Activated CD4-positive, alpha-beta memory T cell treated with anti-CD3 and anti-CD28 coated beads for 36 hours (primary cell): ENCODE results near the gene AFF3. TPM values are rescaled to one million over a fixed set of nuclear protein-coding genes. Genes with fewer than 3 reads are reported as not detected.
"Not testable (repeated sequence)": the region's sequence is repeated elsewhere in the genome, so short reads cannot be mapped to it uniquely, and the experiment has no call there.

Source experiments
- CTCF ChIA-PET: fragments of 350-600 bp; sonication (Branson Sonifier 250); formaldehyde crosslinking; loops from one replicate; lab custom pipeline; 2021; ENCODE audit warnings: antibody characterized with exemption, inconsistent platforms; lab: Charles Lee
- POLR2A ChIA-PET: fragments of 350-600 bp; sonication (Branson Sonifier 250); formaldehyde crosslinking; loops from one replicate; lab custom pipeline; 2021; ENCODE audit warnings: antibody characterized with exemption; lab: Charles Lee
- DNase-seq: peaks from one replicate; pipeline ENCODE4 v3.0.0-alpha.2; 2020
- H3K27ac Mint-ChIP-seq: one replicate; pipeline ENCODE4 v1.8.0; 2021; ENCODE audit warnings: mixed read lengths
- H3K27me3 Mint-ChIP-seq: one replicate; pipeline ENCODE4 v1.8.0; 2021; ENCODE audit warnings: mixed read lengths
- H3K36me3 Mint-ChIP-seq: one replicate; pipeline ENCODE4 v1.8.0; 2021; ENCODE audit warnings: mixed read lengths
- H3K4me1 Mint-ChIP-seq: one replicate; pipeline ENCODE4 v1.8.0; 2021; ENCODE audit warnings: low read depth, mixed read lengths
- H3K4me3 Mint-ChIP-seq: one replicate; pipeline ENCODE4 v1.8.0; 2021; ENCODE audit warnings: mild to moderate bottlenecking, mixed read lengths
- H3K9me3 Mint-ChIP-seq: one replicate; pipeline ENCODE4 v1.8.0; 2021; ENCODE audit warnings: mixed read lengths
- intact Hi-C: fragments of 100-400 bp; cut with micrococcal nuclease; formaldehyde crosslinking; loops from one replicate; pipeline ENCODE4 v1.15.1; 2023
- total RNA-seq, 2 experiments: library from RNA; stranded (reverse); gene quantifications; one replicate each; pipeline ENCODE4 v1.2.3, GENCODE V29; 2021

AFF3 gene
- total RNA-seq, 2 experiments from 2014 or later = 0.22 to 0.59 TPM

DNA sequence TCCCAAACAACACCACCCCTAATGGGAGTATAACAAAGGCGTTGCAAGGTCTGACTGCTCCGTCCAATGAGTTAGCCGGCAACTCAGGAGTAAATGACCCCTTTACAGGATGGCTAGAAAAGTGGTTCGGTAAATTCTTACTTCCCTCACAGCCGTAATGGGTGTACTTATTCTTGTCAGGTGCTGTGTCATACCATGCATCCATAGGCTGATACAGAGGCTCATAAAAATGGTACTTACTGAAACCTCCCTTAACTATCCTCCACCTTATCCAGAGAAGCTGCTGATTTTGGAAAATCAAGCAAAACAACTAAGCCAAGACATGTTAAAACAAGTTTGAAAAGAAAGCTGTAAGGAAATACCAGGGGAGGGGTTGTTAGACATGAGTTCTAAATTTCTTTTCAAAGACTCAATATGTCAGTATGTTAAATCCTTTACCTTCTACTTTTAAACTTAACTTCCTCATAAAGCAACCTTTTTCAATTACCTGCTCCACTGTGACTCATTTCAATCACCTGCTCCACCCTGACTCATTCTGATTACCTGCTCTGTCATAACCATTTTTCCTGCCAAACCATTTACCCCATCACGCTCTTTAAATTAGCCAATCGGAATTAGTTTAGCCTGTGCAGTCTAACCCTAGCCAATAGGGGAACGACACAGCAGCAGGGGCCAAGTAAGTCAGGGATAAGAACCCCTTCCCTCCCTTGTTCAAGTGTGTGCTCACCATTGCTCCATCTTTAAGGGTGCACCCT, 638.6 kb downstream of the AFF3 start:
- H3K9me3 Mint-ChIP-seq, POLR2A ChIA-PET, intact Hi-C loops, H3K27me3 Mint-ChIP-seq, H3K4me3 Mint-ChIP-seq, H3K36me3 Mint-ChIP-seq: not testable (repeated sequence)
- H3K4me1 Mint-ChIP-seq = peaks cover 18% of the 10 kb centered on the region
- DNase-seq = peak; percentile 45
- H3K27ac Mint-ChIP-seq = peak overlapping the region; percentile 4
- CTCF ChIA-PET = interaction anchor here (0.7 to 1.5 kb wide), 2 partner anchors 14 to 466 kb away, joined by 3 to 4 read pairs; partner anchors contain the start of gene REV1

DNA sequence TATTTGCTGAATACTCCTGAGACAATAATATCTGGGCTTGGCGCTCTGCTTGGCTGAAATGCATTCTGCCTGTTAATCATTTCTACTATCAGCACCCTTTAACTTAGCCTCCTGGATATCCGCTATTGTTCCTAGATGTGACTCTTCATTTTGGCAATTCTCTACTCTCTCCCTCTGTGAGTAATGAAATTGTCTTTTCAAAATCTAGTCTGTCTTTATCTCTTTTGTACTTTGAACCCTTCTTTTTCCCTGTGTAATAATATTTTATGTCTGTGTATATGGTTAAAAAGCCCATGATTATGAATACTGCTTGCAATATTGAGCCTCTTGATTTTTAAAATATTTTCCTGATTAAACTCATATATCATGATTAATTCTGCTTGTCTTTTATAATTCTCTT, 646.4 kb downstream of the AFF3 start:
- intact Hi-C loops = no loop called here
- ChIA-PET CTCF (no interaction called here), POLR2A (no interaction called here)
- Mint-ChIP-seq H3K27me3 (peaks cover 16% of the 10 kb centered on the region), H3K4me1 (peaks cover 7% of the 10 kb centered on the region), H3K27ac (no peak overlapping the region), H3K9me3 (no peaks in the 10 kb centered on the region), H3K4me3 (no peak overlapping the region), H3K36me3 (no peaks in the 10 kb centered on the region)
- DNase-seq = no peak

Other genes with a start within 250 kb of the AFF3 start
- gene LONRF2, start 179.9 kb upstream of the AFF3 start, total RNA-seq = under 1 TPM in 1 of 2 experiments, not detected in 1; 0.02 TPM